SH-SY5Y (cell line): ENCODE data around the gene ABCA13.

ENCODE experiments used
- GATA2 ChIP-seq: IDR thresholded peaks from 2 replicates; pipeline ENCODE4 v1.6.1; 2011; ENCODE audit warnings: mild to moderate bottlenecking, low read depth, low read length
- GATA3 ChIP-seq: IDR thresholded peaks from 2 replicates; pipeline ENCODE4 v1.6.1; 2011; ENCODE audit warnings: low read depth, mild to moderate bottlenecking, low read length, moderate library complexity

DNA sequence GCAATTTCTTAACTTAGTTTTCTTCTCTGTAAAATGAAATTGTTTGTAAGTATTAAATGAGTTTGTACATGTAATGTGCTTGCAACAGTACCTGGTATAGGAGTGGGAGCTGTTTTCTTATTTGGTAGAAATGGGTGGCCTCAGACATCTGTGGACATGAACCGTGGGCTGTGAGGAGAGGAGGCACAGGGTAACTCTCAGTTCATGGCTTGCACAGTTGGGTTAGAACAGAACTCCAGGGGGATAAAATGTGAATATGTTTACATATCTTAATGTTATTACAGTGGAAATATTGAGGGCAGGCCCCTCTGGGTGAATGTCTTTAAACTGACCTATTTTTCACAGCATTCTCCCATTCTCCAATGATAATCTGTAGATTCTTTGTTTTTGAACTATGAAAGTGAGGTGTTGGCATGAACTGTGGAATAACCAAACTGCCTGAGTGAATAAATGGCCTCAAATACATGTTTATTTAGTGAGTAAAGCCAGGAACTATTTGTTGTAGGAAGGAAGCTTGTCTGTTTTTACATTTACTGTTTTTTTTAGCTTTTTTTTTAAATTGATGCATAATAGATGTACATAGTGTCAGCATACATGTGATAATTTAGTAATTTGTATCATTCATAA lies 2.6 kb downstream of the ABCA13 start:
- no peak for TF ChIP-seq GATA3
- TF ChIP-seq GATA2 = no peak
